ELF-1 (cell line): ENCODE measurements around the gene ANKRD40.

ENCODE experiments used
- DNase-seq: peaks from one replicate; pipeline ENCODE4 v3.0.0-alpha.2; 2016; ENCODE audit warnings: low read depth, low spot score

The ANKRD40 gene

DNA sequence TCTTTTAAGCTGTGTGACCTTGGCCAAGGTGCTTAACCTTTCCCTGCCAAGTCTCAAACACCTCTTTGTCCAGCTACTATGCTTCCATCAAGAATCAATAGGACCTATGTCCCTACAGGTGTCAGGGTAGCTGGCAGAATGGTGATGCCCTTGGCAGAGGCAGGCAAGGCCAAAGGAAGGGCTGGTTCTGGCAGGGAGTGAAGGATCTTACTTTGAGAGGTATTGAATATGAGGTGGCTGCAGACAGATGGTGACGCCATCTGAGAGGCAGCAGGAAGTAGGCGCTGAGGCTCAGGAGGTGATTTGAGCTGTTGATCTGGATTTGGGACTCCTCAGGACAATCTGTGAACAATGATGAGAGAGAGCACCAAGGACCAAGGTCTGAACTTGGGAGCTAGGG lies 60.5 kb downstream of the ANKRD40 start:
- no peak for DNase-seq

DNA sequence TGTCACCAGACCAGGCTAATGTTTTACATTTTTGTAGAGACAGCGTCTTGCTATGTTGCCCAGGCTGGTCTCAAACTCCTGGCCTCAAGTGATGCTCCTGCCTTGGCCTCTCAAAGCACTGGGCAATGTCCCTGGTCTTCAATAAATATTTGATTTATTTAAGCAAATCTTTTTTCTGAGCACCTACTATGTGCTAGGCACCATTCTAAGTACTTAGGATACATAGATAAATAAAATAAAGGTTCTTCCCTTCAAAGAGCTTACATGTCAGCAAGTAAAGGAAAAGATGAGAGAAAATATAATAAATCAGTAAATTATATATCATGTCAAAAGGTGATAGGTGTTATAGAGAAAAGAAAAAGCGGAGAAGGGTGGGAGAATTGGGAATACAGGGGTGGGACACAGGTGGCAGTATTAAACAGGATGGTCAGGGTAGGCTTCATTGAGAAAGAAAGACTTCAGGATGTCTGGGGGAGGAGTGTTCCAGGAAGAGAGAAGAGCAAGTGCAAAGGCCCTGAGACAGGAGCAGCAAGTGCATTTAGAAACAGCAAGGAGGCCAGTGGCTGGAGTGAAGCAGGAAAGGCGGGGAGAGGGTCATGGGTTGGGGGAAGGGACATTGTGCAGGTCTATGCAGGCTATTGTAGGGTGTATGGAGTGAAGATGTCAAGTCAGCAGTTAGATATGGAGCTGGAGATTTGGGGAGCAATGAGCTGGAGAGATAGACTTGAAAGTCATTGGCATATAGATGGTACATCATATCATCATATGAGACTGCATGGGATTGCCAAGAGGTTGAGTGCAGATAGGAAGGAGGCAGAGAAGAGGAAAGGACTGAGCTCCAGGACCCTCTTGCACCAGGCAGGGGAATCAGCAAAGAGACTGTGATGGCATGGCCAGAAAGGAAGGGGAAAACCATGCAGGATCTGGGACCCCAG lies 61.7 kb downstream of the ANKRD40 start:
- no peak for DNase-seq
